OCI-M1 (cell line): ENCODE data around the gene ARFGAP1.

Experiments
- DNase-seq: peaks from one replicate; lab custom pipeline; 2025; lab: John Stamatoyannopoulos, UW

ARFGAP1 gene

DNA sequence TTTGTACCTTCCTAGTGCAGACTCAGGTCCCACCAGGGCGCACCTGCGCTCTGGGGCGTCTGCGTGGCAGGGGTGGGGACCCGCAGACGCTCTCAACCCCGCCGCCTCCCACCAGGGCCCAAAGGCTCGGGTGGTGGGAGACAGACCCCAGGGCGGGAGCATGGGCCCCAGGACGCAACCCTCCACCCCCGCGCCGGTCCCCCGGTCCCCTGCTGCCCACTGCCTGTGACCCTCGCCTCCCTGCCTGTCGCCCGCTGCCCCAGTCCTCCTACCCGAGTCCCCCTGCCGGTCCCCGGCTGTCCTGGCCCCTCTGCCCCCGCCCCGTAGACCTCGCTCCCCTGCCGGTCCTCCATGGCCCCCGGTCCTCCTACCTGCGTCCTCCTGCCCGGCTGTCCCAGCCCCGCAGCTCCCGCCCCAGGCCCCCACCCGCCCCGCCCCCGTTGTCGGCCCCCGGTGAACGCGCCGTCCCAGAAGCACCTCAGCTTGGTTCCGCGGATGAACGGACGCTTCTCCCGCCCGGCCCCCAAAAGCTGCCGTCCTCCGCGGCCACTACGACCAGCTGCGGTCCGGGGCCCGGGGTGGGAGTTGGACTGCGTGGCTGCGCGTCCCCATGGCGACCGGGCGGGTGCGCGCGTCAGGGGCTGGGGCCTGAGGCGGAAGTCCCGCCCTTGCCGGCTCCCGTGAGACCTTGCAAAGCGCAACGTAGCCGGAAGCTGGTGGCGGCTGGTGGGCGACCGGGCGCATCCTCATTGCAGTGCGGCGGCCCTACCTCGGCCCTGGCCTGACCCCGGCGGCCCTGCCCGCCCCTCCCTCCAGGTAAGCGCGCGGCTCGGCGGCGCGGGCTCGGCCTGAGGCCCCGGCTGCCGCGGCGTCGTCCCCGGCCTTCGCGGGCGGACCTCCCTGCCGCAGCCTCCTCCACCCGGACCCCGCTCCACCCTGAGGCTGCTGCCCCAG, at the start of gene ARFGAP1:
Gene ARFGAP1, plus strand, starts transcription at position 709 of the 954 bp plus-strand sequence. CDS start 2,768 bp downstream, outside the sequence.
- peak; percentile 93 for DNase-seq

DNA sequence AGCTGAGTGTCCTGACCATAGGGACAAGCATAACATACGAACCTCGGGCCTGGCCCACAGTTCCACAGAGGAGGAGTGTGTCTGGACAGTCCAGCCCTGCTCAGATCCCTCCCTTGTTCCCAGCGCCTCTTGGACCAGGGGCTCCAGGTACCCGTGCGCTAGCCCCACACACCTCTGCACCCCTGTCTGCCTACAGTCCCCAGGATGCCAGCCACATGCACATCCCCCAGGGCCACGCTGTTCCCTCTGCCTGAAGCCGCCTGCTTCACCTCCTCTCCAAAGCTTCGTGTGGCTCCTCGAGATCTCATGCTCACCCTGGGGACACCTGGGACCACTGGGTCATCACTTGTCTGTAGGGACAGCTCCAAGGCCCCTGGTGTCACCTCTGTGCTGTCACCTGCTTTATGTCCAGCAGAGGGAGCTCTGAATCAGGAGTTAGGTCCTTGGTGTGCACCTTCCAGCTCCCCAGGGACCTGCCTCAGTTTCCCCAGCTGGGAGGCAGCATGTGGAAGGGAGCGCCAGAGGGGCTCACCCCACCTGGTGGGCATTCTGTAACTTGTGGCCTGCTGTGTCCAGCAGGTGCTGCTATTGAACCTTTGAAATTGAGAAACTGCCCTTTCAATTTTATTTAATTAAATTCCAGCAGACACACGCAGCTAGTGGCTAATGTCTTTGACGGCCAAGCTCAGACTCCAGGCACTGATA, 49.3 kb upstream of the ARFGAP1 start:
- peak; percentile 62 for DNase-seq

DNA sequence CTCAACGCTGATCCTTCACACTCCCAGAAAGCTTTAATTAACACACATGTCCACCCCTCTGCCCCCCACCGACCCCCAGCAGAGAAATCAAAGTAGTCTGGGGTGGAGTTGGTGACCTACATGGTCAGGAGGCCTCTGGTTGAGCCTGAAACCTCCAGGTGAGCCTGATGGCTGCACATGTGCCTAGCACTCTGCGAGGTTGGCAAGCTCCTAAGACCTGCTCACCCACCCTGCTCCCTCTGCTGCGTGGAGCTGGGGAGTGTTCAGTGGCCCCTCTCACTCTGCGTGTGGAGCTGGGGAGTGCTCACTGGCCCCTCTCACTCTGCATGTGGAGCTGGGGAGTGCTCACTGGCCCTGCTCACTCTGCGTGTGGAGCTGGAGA, 48.8 kb upstream of the ARFGAP1 start:
- no peak for DNase-seq

DNA sequence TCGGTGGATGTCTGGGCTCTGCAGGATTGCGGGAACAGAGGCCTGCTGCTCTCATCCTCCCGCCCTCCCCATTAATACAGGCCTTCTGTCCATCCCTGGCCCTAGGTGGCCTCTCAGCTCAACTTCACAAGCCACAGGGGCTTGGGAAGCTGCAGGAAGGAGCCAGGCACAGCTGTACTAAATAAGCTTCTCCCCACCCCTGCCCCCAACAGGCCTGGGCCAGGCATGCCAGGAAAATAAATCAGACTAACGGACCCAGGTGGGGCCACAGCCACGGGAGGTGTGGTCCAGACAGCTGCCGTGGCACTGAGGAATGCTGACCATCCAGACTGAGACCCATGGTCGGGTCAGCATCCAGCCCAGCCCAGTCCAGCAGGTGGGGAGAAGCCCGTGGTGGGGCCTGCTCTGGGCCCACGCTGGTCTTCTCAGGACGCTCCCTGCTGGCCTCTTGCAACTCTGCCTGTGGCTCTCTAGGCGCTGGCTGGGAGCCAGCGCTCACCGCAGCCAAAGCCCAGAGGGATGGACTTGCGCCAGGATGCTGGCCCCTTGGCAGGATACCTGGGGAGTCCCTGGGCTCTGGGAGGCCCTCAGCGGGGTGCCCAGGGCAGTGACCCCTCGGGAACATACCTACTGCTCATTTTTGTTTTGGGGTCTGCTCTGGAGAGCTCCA, 48.1 kb upstream of the ARFGAP1 start:
- DNase-seq = peak; percentile 60

DNA sequence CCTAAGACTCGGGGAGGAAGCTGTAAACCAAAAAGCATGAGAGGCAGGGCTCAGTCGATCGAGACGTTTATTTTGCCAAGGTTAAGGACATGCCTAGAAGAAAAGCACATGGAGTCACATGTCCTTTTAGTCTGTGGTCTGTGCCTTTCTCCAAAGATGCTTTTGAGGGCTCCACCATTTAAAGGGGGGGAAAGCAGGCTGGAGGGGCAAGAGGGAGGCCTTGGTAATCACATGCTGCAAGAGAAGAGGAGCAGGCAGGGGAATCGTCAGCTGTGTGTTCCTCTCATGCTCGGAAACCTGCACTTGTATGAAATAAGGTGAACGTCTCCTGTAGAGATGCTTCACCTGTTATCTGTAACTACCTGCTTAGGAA, 47.5 kb upstream of the ARFGAP1 start:
- DNase-seq = no peak

DNA sequence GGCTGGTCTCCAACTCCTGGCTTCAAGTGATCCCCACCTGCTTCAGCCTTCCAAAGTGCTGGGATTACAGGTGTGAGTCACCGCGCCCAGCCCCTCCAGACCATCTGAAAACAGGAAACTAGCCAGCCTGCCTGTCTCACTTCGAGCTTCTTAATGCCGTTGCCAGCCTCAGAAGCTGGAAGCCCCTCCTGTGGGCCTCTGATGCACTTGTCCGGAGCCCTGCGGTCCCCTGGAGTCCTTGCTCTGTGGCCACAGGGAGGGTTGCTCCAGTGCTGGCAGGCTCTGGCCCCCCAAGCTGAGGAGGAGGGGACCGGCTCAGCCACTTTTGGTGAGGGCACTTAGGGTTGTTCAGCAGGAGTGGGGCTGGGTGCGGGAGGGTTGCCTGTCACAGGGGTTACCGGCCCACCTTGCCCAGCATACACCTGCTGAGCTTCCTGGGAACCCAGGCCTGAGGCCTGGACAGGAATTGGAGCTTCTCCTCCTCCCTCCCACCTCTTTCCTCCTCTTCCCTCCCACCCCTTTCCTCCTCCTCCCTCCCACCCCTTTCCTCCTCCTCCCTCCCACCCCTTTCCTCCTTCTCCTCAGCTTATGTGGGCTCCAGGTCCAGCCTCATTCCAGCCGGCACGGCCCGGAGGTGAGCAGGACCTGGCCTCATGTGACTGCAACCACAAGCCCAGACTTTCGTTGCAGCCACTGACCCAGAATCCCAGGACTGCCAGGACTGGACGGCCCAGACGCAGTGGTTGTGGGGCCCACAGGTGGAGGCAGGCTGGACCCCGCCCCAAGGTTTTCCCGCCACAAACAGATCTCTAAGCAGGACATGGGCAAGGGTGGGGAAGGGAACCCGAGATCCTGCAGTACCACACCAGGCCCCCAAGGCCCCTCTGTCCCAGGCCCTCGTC, 46.3 kb upstream of the ARFGAP1 start:
- no peak for DNase-seq

DNA sequence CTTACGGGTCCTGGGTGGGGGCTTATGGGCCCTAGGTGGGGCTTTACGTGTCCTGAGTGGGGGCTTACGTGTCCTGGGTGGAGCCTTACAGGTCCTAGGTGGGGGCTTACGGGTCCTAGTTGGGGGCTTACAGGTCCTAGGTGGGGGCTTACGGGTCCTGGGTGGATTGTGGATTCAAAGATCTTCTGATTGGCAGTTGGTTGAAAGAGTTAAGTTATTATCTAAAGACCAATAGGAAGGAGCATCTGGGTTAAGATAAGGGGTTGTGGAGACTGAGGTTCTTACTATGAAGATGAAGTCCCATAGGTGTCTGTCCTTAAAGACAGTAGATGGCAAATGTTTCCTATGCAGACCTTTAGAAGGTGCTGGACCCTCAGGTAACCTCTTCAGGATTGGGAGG, 45.4 kb upstream of the ARFGAP1 start:
- DNase-seq = no peak

DNA sequence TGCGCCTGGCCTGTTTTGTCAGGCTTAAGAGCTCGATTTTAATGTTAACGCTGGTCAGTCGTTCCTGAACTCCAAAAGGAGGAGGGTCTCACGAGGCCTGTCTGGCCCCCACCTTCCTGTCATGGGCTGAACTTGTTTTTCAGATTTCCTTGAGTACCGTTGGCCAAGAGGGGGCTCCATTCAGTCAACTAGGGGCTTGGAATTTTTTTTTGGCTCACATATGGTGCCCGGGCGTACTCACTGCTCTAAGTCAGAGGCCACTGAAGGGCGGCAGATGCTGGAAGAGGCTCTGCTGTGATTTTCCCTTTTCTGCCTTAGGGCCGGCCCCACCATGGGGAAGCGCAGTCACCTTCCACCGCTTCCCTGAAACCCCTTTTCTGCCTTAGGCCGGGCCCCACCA, 43.8 kb upstream of the ARFGAP1 start:
- DNase-seq = no peak

DNA sequence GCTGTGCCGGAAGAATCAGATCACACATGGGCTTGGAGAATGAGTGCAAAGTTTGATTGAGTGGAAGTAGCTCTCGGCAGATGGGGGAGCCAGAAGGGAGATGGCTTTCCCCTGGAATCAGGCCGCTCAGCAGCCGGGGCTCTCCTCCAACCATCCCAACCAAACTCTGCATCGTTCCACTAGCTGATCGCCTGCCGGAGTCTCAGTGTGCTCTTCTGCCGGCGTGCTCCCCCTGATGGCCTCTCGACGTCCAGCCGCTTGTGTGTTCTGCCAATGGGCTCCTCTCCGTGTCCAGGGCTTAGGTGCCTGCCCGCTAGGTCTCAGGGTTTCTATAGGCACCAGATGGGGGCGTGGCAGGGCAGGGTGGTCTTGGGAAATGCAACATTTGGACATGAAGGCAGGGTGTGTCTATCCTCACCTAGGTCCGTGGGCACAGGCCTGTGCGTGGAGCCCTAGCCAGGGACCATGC, 41.8 kb upstream of the ARFGAP1 start:
- peak; percentile 35 for DNase-seq

DNA sequence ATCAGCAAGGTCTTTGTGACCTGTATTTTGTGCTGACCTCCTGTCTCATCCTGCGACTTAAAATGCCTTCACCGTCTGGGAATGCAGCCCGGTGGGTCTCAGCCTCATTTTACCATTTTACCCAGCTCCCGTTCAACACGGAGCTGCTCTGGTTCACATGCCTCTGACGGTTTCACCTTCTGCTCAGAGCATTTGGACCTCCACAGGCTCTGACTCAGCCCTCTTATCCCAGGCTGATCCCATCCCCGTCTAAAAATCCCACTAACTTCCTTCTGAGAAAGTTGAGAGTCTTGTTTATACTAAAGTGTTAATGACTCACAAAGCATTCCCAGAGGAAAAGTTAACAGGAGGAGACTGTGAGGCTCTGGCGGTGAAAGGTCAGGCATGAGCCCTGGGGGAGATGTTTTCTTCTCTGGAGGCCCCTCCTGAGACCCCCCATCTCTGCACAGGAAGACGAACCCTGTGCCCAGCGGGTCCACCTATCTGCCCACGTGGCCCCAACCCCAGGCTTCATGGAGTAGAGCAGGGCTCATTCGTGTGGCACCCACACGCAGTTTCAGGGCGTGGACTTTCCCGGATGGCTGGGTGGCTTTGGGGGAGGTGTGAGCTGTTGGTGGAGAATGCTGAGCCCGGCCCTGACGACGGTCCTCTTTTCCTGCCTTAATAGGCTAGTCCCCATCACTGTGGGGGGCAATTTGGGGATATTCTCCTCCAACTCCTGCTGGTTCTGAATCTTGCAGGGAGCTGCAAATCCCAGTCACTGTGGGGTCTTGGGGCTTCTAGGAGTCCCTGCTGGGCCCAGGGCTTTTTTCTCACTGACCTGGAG, 40.2 kb upstream of the ARFGAP1 start:
- DNase-seq = no peak

DNA sequence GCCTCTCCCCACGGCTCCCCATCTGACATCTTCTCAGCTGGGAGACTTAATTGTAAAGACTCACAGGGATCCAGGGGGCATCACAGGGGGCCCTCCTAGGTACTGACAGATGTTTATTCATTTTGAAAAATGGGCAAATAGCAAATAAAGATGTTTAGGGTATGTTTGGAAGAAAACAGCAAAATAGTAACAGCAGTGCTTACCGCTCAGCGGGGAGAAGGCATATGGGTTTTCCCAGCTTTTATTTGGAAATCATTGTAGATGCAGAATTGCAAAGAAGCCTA, 39.6 kb upstream of the ARFGAP1 start:
- no peak for DNase-seq

DNA sequence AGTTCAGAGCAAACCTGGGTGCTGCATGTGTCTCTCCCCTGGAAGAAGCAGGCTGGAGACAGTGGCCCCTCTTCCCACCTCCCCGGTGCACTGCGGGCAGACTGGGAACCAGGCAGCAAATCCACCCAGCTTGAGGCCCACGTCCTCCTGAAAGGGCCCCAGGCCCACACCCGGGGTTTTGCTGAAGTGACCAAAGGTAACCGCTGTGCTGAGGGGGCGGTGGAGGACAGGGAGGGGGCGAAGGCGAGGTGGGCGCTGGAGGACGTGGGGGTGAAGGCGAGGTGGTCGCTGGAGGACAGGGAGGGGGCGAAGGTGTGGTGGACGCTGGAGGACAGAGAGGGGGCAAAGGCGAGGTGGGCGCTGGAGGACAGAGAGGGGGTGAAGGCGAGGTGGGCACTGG, 38.7 kb upstream of the ARFGAP1 start:
- DNase-seq = no peak

DNA sequence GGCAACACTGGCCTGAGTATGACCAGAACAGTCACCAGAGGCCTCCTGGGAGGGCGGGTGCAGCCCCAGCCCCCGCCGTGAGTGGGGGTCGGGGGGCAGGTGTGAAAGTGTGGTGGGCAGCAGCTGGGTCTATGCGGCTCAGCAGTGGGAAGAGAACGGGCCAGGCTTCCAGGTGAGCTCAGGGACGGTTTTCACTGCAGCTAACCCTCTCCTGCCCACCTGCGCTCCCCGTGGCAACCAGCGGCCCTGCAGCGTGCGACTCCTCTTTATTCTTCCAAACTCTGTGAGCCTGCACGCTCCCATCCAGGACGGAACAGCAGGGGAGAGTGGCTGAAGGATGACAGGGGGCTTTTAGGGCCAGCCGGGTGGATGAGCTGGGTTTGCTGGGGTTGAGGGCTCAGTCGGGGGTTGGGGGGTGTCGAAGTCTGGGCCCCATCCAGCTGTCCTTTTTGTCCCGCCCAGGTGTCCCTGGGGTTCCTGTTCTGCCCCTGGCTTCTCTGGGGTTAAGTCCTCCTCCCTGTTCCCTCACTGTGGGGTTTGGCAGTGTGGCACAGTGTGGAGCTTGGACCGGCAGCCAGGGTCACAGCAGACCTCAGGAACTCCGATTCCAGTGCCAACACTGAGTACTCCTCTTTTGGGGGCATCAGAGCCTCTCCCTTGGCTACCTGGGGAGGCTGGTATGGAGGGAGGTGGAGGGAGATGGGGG, 37.8 kb upstream of the ARFGAP1 start:
- peak; percentile 18 for DNase-seq

DNA sequence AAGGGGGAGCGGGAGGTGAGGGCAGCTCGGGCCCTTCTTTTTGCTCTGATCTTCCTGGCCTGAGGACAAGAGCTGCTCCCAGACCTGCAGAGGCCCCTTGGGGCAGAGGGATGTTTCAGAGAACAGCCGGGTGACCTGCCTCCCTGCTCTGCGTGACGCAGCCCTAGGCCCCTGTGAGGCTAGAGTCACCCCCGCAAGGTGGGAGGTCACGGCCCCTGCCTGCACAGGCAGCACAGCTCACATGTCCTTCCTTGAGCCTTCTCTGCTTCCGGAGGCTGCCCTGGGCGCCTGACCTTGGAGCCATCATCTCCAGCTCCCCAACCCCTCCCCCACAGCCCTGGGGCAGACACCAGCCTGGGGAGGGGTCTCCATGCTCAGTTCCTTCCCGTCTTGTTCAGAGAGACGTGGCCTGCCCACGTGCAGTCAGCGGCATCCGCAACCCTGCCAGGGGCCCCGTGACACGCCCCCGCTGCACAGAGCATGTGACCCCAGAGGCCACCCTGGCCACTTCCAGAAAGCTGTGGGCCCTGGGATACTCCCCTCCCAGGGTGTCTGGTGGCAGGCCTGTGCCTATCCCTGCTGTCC, 37.1 kb upstream of the ARFGAP1 start, which contains the start of gene BIRC7:
Gene BIRC7, plus strand, starts transcription at position 507 of the 585 bp plus-strand sequence. CDS start 192 bp downstream, outside the sequence.
- DNase-seq = no peak

DNA sequence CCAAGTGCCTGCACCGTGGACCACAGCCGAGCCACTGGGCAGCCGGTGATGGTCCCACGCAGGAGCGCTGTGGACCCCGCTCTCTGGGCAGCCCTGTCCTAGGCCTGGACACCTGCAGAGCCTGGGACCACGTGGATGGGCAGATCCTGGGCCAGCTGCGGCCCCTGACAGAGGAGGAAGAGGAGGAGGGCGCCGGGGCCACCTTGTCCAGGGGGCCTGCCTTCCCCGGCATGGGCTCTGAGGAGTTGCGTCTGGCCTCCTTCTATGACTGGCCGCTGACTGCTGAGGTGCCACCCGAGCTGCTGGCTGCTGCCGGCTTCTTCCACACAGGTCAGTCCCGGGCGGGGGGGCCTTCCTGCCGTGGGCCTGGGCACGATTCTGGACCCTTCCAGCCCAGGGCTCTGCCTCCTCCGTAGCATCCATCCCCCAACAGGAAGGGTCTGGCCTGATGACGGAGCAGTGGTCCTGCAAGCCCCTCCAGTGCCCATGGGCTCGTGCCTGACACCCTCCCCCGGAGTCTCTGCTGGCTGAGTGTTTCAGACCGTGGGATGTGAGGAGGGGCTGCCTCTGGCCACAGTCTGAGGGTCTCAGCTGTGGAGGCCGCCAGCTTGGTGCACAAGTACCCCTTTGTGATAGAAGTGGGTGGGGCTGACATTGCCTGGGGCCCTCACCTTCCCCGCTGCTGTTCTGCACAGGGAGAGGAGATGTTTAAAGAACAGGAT, 36.3 kb upstream of the ARFGAP1 start:
- no peak for DNase-seq

DNA sequence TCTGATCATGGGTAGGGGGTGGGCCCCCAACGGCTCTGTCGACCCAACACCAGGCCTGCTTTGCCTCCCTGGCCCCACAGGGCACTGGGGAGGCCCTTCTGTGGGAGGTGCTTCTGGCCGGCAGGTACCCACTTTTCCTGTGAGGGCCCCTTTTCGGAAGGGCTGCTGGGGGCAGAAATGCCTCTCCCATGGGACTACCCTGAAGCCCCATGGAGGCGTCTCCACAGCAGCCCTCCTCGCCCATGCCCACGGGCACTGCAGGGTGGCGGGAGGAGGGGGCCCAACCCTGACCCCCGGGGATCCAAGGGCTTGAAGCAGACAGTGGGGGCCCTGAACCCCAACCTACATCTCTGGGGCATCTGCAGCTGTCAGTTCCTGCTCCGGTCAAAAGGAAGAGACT, 34.6 kb upstream of the ARFGAP1 start:
- no peak for DNase-seq

DNA sequence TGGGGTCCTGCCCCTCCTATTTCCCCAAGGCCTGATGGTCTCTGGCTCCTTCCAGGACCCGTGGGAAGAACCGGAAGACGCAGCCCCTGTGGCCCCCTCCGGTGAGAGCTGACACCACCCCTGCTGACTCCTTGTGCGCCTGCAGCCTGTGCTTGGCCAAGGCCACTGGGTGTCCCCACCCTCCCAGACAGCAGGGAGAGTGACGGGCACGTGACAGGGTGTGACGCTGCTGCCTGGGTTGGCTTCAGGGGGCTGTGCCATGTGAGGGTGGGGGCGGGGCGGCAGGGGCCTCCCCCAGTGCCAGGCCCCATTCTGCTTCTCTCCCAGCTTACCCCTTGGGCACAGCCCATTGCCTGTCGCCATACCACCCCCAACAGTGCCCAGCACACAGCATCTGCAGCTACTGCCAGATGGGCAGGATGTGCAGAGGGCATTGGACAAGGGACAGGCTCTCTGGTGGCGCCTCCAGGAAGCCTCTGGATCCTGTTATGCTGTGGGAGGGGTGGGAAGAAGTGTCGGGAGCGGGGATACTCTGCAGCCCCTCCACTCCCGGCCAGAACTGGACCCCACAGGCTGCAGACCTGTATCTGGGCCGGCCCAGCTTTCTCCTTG, 34.0 kb upstream of the ARFGAP1 start:
- DNase-seq = peak; percentile 33

DNA sequence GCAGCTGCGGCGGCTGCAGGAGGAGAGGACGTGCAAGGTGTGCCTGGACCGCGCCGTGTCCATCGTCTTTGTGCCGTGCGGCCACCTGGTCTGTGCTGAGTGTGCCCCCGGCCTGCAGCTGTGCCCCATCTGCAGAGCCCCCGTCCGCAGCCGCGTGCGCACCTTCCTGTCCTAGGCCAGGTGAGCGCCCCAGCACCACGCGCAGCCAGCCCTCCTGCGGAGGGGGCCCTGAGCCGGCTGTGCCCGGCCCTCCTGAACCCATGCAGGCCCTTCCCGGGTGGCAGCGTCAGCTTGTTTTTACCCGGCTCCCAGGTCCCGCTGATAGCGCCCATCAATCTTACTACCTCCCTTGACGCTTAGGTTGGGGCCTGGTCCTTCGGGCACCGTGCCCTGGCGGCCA, 33.2 kb upstream of the ARFGAP1 start:
- DNase-seq = no peak

DNA sequence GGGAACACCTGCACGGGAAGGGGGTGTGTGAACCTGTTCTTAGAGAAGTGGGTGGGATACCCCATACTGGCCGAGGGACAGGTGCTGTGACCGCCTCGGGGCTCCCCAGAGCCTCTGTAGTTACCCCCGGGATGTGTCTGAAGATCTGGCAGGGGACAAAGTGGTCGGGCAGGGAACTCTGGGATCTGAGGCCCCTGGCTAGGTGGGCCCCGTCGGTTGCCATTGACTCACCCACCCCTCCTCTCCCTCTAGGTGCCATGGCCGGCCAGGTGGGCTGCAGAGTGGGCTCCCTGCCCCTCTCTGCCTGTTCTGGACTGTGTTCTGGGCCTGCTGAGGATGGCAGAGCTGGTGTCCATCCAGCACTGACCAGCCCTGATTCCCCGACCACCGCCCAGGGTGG, 32.6 kb upstream of the ARFGAP1 start:
- no peak for DNase-seq
